OCI-LY1 (cell line): ENCODE data around the gene FOXE3.

Experiments
- H2AFZ ChIP-seq: fragments of 200-600 bp; sonication (generic), shearing (Covaris generic); 2 replicates; pipeline ENCODE4 v1.6.0; 2014; ENCODE audit warnings: antibody characterized with exemption, mild to moderate bottlenecking, low read length
- H3F3A ChIP-seq: fragments of 200-600 bp; sonication (generic), shearing (Covaris generic); 2 replicates; pipeline ENCODE4 v1.6.0; 2014; ENCODE audit warnings: mild to moderate bottlenecking, antibody characterized with exemption, low read length, moderate library complexity; ENCODE audit not compliant: insufficient read depth
- H3K27ac ChIP-seq: fragments of 200-600 bp; sonication (generic); 2 replicates; pipeline ENCODE4 v1.5.1; 2014; ENCODE audit warnings: low read length, mixed run types, mild to moderate bottlenecking, low read depth; ENCODE audit not compliant: poor library complexity, severe bottlenecking
- H3K27me3 ChIP-seq: fragments of 200-600 bp; sonication (generic); 2 replicates; pipeline ENCODE4 v1.6.0; 2014; ENCODE audit warnings: antibody characterized with exemption, mild to moderate bottlenecking, low read length, moderate library complexity; ENCODE audit not compliant: insufficient read depth
- H3K36me3 ChIP-seq: fragments of 200-600 bp; sonication (generic); 2 replicates; pipeline ENCODE4 v1.6.1; 2014; ENCODE audit warnings: mild to moderate bottlenecking, antibody characterized with exemption, low read length, moderate library complexity, mixed read lengths; ENCODE audit not compliant: insufficient read depth
- H3K4me1 ChIP-seq: fragments of 200-600 bp; sonication (generic); 2 replicates; pipeline ENCODE4 v1.5.1; 2014; ENCODE audit warnings: mild to moderate bottlenecking, low read length, moderate library complexity; ENCODE audit not compliant: insufficient read depth, severe bottlenecking
- H3K4me2 ChIP-seq: fragments of 200-600 bp; sonication (generic), shearing (Covaris generic); 2 replicates; pipeline ENCODE4 v1.6.1; 2014; ENCODE audit warnings: low read length
- H3K4me3 ChIP-seq: fragments of 200-600 bp; sonication (generic); 2 replicates; pipeline ENCODE4 v1.5.1; 2014; ENCODE audit warnings: low read length, low read depth, mild to moderate bottlenecking, mixed read lengths; ENCODE audit not compliant: poor library complexity, severe bottlenecking
- H3K79me2 ChIP-seq: fragments of 200-600 bp; shearing (Covaris generic); 2 replicates; pipeline ENCODE4 v1.6.1; 2016; ENCODE audit warnings: mixed run types, low read length, mixed read lengths; ENCODE audit not compliant: insufficient read depth
- H3K9ac ChIP-seq: fragments of 200-600 bp; sonication (generic), shearing (Covaris generic); 2 replicates; pipeline ENCODE4 v1.6.1; 2014; ENCODE audit warnings: mild to moderate bottlenecking, low read length, mixed read lengths
- H3K9me2 ChIP-seq: fragments of 200-600 bp; sonication (generic), shearing (Covaris generic); 2 replicates; pipeline ENCODE4 v1.6.1; 2014; ENCODE audit warnings: low read depth, mild to moderate bottlenecking, low read length, mixed read lengths
- H3K9me3 ChIP-seq: fragments of 200-600 bp; shearing (Covaris generic); 2 replicates; pipeline ENCODE4 v1.6.1; 2014; ENCODE audit warnings: low read length, mixed read lengths
- H4K20me1 ChIP-seq: fragments of 200-600 bp; sonication (generic), shearing (Covaris generic); 2 replicates; pipeline ENCODE4 v1.6.0; 2016; ENCODE audit warnings: mild to moderate bottlenecking, low read length; ENCODE audit not compliant: insufficient read depth
- CTCF ChIP-seq: fragments of 200-600 bp; sonication (generic), shearing (Covaris generic); IDR thresholded peaks from 2 replicates; pipeline ENCODE4 v1.5.1; 2017; ENCODE audit warnings: mild to moderate bottlenecking, antibody characterized with exemption, low read length, moderate library complexity, mixed read lengths
- EZH2 ChIP-seq: fragments of 200-600 bp; sonication (generic), shearing (Covaris generic); IDR thresholded peaks from 2 replicates; pipeline ENCODE4 v1.8.0; 2017; ENCODE audit warnings: borderline replicate concordance, mixed run types, mild to moderate bottlenecking, antibody characterized with exemption, low read length, moderate library complexity, mixed read lengths

FOXE3 gene

GRCh38 chr1:47465605-47466004 lies 49.5 kb downstream of the FOXE3 start:
- no peak overlapping the region for H2AFZ ChIP-seq
- H3K9ac ChIP-seq: no peak overlapping the region
- no peaks in the 10 kb centered on the region for H3K9me2 ChIP-seq
- H3K4me3 ChIP-seq: no peak overlapping the region
- TF ChIP-seq CTCF: no peak
- no peak for TF ChIP-seq EZH2
- H3F3A ChIP-seq: no peaks in the 10 kb centered on the region
- H3K4me2 ChIP-seq: no peak overlapping the region
- H4K20me1 ChIP-seq: no peaks in the 10 kb centered on the region
- H3K36me3 ChIP-seq: no peaks in the 10 kb centered on the region
- H3K27ac ChIP-seq: no peak overlapping the region
- no peaks in the 10 kb centered on the region for H3K4me1 ChIP-seq
- H3K9me3 ChIP-seq: no peaks in the 10 kb centered on the region
- H3K27me3 ChIP-seq: no peaks in the 10 kb centered on the region
- no peaks in the 10 kb centered on the region for H3K79me2 ChIP-seq
